ENCODE results near the gene CLRN2.

The CLRN2 gene

DNA sequence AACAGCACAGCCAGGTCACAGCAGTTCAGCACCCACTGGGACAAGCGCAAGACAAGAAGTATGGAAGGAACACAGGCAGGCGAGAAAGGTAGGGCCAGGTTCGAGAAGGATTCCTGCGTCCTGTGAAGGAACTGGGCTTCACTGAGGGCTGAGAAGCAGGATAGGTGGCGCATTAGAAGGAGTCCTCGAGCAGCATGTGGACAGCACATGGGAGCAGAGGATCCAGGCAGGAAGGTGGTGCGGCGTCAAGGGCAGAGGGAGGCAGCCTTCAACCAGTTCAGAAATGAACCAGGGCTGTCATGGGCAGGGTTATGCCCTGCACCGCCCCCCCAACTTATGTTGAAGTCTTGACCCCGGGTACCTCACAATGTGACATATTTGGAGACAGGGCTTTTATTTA is 31.3 kb downstream of the CLRN2 start:
- TF ChIP-seq TAF1 (IDR thresholded peaks at IDR 0.05; ENCODE audit: borderline replicate concordance, insufficient read depth, low read length) (no peak), FOXP2 (optimal IDR thresholded peaks at IDR 0.05; ENCODE audit: borderline replicate concordance, extremely low read depth, extremely low read length, insufficient read depth) (no peak), SIN3A (IDR thresholded peaks at IDR 0.05; ENCODE audit: borderline replicate concordance, insufficient read depth, low read length) (no peak), POLR2AphosphoS5 (IDR thresholded peaks at IDR 0.05; ENCODE audit: low read depth, low read length) (no peak)
- TF ChIP-seq, protein P1, sequence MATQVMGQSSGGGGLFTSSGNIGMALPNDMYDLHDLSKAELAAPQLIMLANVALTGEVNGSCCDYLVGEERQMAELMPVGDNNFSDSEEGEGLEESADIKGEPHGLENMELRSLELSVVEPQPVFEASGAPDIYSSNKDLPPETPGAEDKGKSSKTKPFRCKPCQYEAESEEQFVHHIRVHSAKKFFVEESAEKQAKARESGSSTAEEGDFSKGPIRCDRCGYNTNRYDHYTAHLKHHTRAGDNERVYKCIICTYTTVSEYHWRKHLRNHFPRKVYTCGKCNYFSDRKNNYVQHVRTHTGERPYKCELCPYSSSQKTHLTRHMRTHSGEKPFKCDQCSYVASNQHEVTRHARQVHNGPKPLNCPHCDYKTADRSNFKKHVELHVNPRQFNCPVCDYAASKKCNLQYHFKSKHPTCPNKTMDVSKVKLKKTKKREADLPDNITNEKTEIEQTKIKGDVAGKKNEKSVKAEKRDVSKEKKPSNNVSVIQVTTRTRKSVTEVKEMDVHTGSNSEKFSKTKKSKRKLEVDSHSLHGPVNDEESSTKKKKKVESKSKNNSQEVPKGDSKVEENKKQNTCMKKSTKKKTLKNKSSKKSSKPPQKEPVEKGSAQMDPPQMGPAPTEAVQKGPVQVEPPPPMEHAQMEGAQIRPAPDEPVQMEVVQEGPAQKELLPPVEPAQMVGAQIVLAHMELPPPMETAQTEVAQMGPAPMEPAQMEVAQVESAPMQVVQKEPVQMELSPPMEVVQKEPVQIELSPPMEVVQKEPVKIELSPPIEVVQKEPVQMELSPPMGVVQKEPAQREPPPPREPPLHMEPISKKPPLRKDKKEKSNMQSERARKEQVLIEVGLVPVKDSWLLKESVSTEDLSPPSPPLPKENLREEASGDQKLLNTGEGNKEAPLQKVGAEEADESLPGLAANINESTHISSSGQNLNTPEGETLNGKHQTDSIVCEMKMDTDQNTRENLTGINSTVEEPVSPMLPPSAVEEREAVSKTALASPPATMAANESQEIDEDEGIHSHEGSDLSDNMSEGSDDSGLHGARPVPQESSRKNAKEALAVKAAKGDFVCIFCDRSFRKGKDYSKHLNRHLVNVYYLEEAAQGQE (IDR thresholded peaks at IDR 0.05; ENCODE audit: insufficient read depth in 1 of 2, low read depth in 2 of 2, low read length in 2 of 2) = no peak

DNA sequence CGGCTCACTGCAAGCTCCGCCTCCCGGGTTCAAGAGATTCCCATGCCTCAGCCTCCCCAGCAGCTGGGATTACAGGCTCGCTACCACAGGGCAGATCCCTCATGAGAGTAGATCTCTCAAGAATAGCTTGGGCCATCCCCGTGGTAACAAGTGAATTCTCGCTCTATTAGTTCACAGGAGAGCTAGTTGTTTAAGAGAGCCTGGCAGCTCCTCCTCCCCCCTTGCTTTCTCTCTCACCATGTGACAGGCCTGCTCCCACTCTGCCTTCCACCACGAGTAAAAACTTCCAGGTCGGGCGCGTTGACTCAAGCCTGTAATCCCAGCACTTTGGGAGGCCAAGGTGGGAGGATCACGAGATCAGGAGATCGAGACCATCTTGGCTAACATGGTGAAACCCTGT is 31.7 kb downstream of the CLRN2 start:
- TF ChIP-seq, protein P1 (IDR thresholded peaks at IDR 0.05; ENCODE audit: insufficient read depth in 1 of 2, low read depth in 2 of 2, low read length in 2 of 2) = no peak
- TF ChIP-seq FOXP2 (optimal IDR thresholded peaks at IDR 0.05; ENCODE audit: borderline replicate concordance, extremely low read depth, extremely low read length, insufficient read depth) (no peak), POLR2AphosphoS5 (IDR thresholded peaks at IDR 0.05; ENCODE audit: low read depth, low read length) (no peak), SIN3A (IDR thresholded peaks at IDR 0.05; ENCODE audit: borderline replicate concordance, insufficient read depth, low read length) (no peak), TAF1 (IDR thresholded peaks at IDR 0.05; ENCODE audit: borderline replicate concordance, insufficient read depth, low read length) (no peak)

DNA sequence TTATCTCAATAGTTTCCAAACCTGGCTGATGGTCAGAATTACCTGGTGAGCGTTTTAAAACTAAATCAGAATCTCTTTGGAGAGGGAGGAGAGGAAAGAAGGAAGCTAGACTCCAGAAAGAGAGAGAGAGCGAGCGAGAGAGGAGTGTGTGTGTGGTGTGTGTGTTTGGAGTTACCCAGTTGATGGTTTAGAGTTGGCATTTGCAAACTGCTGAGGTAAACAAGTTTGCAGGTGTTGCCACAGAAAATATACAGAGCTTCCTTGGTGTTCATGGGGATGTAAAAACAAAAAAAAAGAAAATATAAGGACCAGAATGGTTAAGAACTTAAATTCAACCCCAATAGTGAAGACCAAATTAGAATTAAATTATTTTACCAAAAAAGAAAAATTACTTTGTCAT is 35.6 kb downstream of the CLRN2 start:
- TF ChIP-seq TAF1 (IDR thresholded peaks at IDR 0.05; ENCODE audit: borderline replicate concordance, insufficient read depth, low read length) (no peak), POLR2AphosphoS5 (IDR thresholded peaks at IDR 0.05; ENCODE audit: low read depth, low read length) (no peak), FOXP2 (optimal IDR thresholded peaks at IDR 0.05; ENCODE audit: borderline replicate concordance, extremely low read depth, extremely low read length, insufficient read depth) (no peak), SIN3A (IDR thresholded peaks at IDR 0.05; ENCODE audit: borderline replicate concordance, insufficient read depth, low read length) (no peak)
- TF ChIP-seq, protein P1 (IDR thresholded peaks at IDR 0.05; ENCODE audit: insufficient read depth in 1 of 2, low read depth in 2 of 2, low read length in 2 of 2) = no peak

DNA sequence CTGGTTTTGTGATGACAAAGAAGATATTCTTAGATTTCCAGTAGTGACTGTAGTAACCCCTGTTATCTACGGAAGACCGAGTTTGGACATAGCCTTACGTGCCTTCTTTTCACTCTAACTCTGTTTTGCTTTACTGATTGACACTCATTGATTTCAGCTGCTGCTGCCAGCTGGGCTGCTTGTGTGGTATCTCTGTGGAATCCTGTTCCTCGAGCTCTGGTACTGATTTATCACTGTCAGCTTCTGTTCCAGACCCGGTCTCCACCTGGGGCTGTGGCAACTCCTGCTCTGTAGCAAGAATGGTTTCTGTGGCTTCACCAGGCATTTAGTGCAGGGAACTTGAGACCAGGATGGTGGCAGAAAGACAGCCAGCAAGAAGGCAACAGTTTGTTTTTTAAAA is 37.5 kb downstream of the CLRN2 start:
- no peak for TF ChIP-seq POLR2AphosphoS5 (IDR thresholded peaks at IDR 0.05; ENCODE audit: low read depth, low read length)
- TF ChIP-seq FOXP2 (optimal IDR thresholded peaks at IDR 0.05; ENCODE audit: borderline replicate concordance, extremely low read depth, extremely low read length, insufficient read depth) = no peak
- no peak for TF ChIP-seq SIN3A (IDR thresholded peaks at IDR 0.05; ENCODE audit: borderline replicate concordance, insufficient read depth, low read length)
- TF ChIP-seq, protein P1 (IDR thresholded peaks at IDR 0.05; ENCODE audit: insufficient read depth in 1 of 2, low read depth in 2 of 2, low read length in 2 of 2) = no peak
- no peak for TF ChIP-seq TAF1 (IDR thresholded peaks at IDR 0.05; ENCODE audit: borderline replicate concordance, insufficient read depth, low read length)

DNA sequence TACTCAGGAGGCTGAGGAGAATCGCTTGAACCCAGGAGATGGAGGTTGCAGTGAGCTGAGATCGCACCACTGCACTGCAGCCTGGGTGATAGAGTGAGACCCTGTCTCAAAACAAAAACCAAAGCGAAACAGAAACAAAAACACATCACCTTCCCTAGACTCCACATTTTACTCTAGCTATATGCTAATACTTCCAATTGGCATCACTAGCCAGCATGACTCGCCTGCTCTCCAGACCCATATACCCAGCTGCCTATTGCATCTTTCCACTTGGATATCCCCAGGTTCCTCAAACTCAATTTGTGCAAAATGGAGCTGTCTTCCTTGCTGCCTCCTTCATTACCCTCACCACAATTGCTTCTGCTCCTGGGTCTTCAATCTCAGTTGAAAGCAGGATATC is 39.6 kb downstream of the CLRN2 start:
- TF ChIP-seq FOXP2 (optimal IDR thresholded peaks at IDR 0.05; ENCODE audit: borderline replicate concordance, extremely low read depth, extremely low read length, insufficient read depth) = no peak
- TF ChIP-seq POLR2AphosphoS5 (IDR thresholded peaks at IDR 0.05; ENCODE audit: low read depth, low read length) = no peak
- TF ChIP-seq, protein P1 (IDR thresholded peaks at IDR 0.05; ENCODE audit: insufficient read depth in 1 of 2, low read depth in 2 of 2, low read length in 2 of 2) = no peak
- no peak for TF ChIP-seq SIN3A (IDR thresholded peaks at IDR 0.05; ENCODE audit: borderline replicate concordance, insufficient read depth, low read length)
- TF ChIP-seq TAF1 (IDR thresholded peaks at IDR 0.05; ENCODE audit: borderline replicate concordance, insufficient read depth, low read length) = no peak

All from PFSK-1 (cell line).